Loucy (cell line): ENCODE measurements around the gene FRG1.
"Not testable (repeated sequence)": the region's sequence is repeated elsewhere in the genome, so short reads cannot be mapped to it uniquely, and the experiment has no call there.

Experiments used
- H2AFZ ChIP-seq: fragments of 200-600 bp; sonication (generic); 2 replicates; pipeline ENCODE4 v1.6.0; 2016; ENCODE audit warnings: antibody characterized with exemption, mild to moderate bottlenecking, low read length, moderate library complexity
- H3F3A ChIP-seq: fragments of 200-600 bp; 2 replicates; pipeline ENCODE4 v1.6.0; 2016; ENCODE audit warnings: antibody characterized with exemption, low read depth, mild to moderate bottlenecking
- H3K27me3 ChIP-seq: fragments of 200-600 bp; sonication (generic); 2 replicates; pipeline ENCODE4 v1.6.1; 2014; ENCODE audit warnings: low read length, mild to moderate bottlenecking; ENCODE audit not compliant: insufficient read depth, poor library complexity, severe bottlenecking
- H3K36me3 ChIP-seq: fragments of 200-600 bp; sonication (generic); 2 replicates; pipeline ENCODE4 v1.6.1; 2016; ENCODE audit warnings: low read length; ENCODE audit not compliant: insufficient read depth
- H3K4me1 ChIP-seq: fragments of 200-600 bp; sonication (generic); 2 replicates; pipeline ENCODE4 v1.5.1; 2014; ENCODE audit warnings: low read length, mild to moderate bottlenecking; ENCODE audit not compliant: insufficient read depth, poor library complexity, severe bottlenecking
- H3K4me2 ChIP-seq: fragments of 200-600 bp; sonication (generic); 2 replicates; pipeline ENCODE4 v1.6.0; 2014; ENCODE audit warnings: antibody characterized with exemption, low read length, low read depth, mild to moderate bottlenecking; ENCODE audit not compliant: poor library complexity, severe bottlenecking
- H3K4me3 ChIP-seq: fragments of 200-600 bp; sonication (generic); 2 replicates; pipeline ENCODE4 v1.5.1; 2014; ENCODE audit warnings: low read length, mild to moderate bottlenecking, mixed read lengths; ENCODE audit not compliant: poor library complexity, severe bottlenecking
- H3K79me2 ChIP-seq: fragments of 200-600 bp; sonication (generic); 2 replicates; pipeline ENCODE4 v1.6.1; 2014; ENCODE audit warnings: low read length; ENCODE audit not compliant: insufficient read depth
- H3K9ac ChIP-seq: fragments of 200-600 bp; sonication (generic); 2 replicates; pipeline ENCODE4 v1.6.0; 2014; ENCODE audit warnings: mild to moderate bottlenecking, low read depth, low read length, moderate library complexity; ENCODE audit not compliant: poor library complexity, severe bottlenecking
- H3K9me2 ChIP-seq: fragments of 200-600 bp; sonication (generic); replicated peaks from 2 replicates; pipeline ENCODE4 v1.6.1; 2016; ENCODE audit warnings: low read depth, low read length, mixed read lengths
- H3K9me3 ChIP-seq: fragments of 200-600 bp; sonication (generic); 2 replicates; pipeline ENCODE4 v1.6.1; 2014; ENCODE audit warnings: mild to moderate bottlenecking, antibody characterized with exemption, low read length, low read depth; ENCODE audit not compliant: insufficient read depth
- H4K20me1 ChIP-seq: fragments of 200-600 bp; sonication (generic); 2 replicates; pipeline ENCODE4 v1.6.0; 2014; ENCODE audit warnings: antibody characterized with exemption, low read length, mild to moderate bottlenecking; ENCODE audit not compliant: insufficient read depth, poor library complexity, severe bottlenecking
- EZH2phosphoT487 ChIP-seq: fragments of 200-600 bp; IDR thresholded peaks from 2 replicates; pipeline ENCODE4 v1.6.1; 2018; ENCODE audit warnings: antibody characterized with exemption, mild to moderate bottlenecking, moderate library complexity, borderline replicate concordance
- TF ChIP-seq, protein P1 (sequence below): fragments of 200-600 bp; sonication (generic); conservative IDR thresholded peaks from 2 replicates; pipeline ENCODE4 v1.5.1; 2014; ENCODE audit warnings: mild to moderate bottlenecking, antibody characterized with exemption, low read length

The FRG1 gene

GRCh38 chr4:189940178-189941004 is at the start of gene FRG1:
TSS of gene FRG1 (plus strand) at chr4:189940872. CDS start at chr4:189941010, 138 bp downstream.
- Histone ChIP-seq H3K27me3 (no peaks in the 10 kb centered on the region), H3K9ac (peak within 1 kb of the TSS; percentile 91), H3K9me3 (no peaks in the 10 kb centered on the region), H3K4me1 (peaks cover 16% of the 10 kb centered on the region), H3K9me2 (no peaks in the 10 kb centered on the region), H3F3A (no peaks in the 10 kb centered on the region; the same call in 1 of the 2 replicates), H3K4me2 (peak within 1 kb of the TSS; percentile 100), H3K79me2 (peaks cover 39% of the 10 kb centered on the region), H4K20me1 (no peaks in the 10 kb centered on the region), H2AFZ (peak within 1 kb of the TSS; percentile 86), H3K4me3 (peak within 1 kb of the TSS; percentile 85), H3K36me3 (no peaks in the 10 kb centered on the region)
- TF ChIP-seq, protein P1, sequence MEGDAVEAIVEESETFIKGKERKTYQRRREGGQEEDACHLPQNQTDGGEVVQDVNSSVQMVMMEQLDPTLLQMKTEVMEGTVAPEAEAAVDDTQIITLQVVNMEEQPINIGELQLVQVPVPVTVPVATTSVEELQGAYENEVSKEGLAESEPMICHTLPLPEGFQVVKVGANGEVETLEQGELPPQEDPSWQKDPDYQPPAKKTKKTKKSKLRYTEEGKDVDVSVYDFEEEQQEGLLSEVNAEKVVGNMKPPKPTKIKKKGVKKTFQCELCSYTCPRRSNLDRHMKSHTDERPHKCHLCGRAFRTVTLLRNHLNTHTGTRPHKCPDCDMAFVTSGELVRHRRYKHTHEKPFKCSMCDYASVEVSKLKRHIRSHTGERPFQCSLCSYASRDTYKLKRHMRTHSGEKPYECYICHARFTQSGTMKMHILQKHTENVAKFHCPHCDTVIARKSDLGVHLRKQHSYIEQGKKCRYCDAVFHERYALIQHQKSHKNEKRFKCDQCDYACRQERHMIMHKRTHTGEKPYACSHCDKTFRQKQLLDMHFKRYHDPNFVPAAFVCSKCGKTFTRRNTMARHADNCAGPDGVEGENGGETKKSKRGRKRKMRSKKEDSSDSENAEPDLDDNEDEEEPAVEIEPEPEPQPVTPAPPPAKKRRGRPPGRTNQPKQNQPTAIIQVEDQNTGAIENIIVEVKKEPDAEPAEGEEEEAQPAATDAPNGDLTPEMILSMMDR: peak; percentile 82
- no peak for TF ChIP-seq EZH2phosphoT487

DNA sequence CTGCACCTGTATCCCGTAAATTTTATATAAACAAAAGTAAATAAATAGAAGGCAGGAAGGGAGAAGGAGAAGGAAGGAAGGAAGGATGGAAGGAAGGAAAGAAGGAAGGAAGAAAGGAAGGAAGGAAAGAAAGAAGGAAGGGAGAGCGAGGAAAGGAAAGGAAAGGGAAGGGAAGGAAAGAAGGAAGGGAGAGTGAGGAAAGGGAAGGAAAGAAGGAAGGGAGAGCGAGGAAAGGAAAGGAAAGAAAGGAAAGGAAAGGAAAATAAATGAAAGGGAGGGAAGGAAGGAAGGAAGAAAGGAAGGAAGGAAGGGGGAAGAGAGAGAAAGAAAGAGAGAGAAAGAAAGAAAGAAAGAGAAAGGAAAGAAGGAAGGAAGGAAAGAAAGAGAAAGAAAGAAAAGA is 43.0 kb upstream of the FRG1 start:
- TF ChIP-seq EZH2phosphoT487: no peak
- TF ChIP-seq, protein P1: no peak
- Histone ChIP-seq H3K9ac (no peak overlapping the region), H3K4me1 (no peaks in the 10 kb centered on the region)

DNA sequence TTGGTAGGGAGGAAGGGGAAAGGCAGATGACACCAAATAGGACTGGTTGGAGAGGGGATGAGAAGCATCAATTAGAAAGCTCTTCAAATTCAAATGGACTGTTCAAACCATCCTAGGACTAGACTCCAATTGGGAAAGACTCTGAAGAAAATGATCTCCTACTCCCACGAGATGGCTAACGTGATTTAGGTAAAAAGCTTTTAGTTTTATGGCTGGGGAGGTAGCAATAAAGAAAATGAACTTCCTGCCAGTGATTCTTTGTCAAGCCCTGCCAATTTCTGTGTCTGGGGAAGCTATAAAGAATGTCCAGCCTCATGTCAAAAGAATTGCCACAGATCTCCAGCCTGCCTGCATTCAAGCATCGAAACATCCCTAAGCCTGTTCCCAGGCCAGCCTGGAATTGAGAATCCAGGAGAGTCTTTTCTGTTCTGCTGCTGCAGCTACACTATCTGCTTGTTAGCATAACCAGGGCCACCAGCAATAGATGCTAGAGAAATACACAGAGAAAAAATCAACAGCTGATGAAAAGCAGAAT is 41.1 kb upstream of the FRG1 start:
- H3K27me3 ChIP-seq, H3K4me2 ChIP-seq, H3K9ac ChIP-seq, H2AFZ ChIP-seq, H3K36me3 ChIP-seq, H3K4me1 ChIP-seq, H3K4me3 ChIP-seq, H3K79me2 ChIP-seq, H3K9me2 ChIP-seq, H4K20me1 ChIP-seq, H3K9me3 ChIP-seq, H3F3A ChIP-seq: not testable (repeated sequence)

More for the DNA sequence above, 43.0 kb upstream of the FRG1 start:
- H3K4me3 ChIP-seq: no peak overlapping the region
- H3K4me2 ChIP-seq: no peak overlapping the region
- H3F3A ChIP-seq: no peaks in the 10 kb centered on the region
- no peaks in the 10 kb centered on the region; the same call in 1 of the 2 replicates for H3K9me3 ChIP-seq
- H3K36me3 ChIP-seq: no peaks in the 10 kb centered on the region
- no peaks in the 10 kb centered on the region for H3K79me2 ChIP-seq
- H3K9me2 ChIP-seq: no peaks in the 10 kb centered on the region
- H4K20me1 ChIP-seq: no peaks in the 10 kb centered on the region
- no peaks in the 10 kb centered on the region for H3K27me3 ChIP-seq
- no peak overlapping the region for H2AFZ ChIP-seq
